ENCODE data around the gene NANOS3. TPM values are rescaled to one million over a fixed set of nuclear protein-coding genes. Genes with fewer than 3 reads are reported as not detected.

NANOS3 gene
- total and polyA plus RNA-seq, 2 donors from 2014 or later: 0.35 TPM; not detected in 1

DNA sequence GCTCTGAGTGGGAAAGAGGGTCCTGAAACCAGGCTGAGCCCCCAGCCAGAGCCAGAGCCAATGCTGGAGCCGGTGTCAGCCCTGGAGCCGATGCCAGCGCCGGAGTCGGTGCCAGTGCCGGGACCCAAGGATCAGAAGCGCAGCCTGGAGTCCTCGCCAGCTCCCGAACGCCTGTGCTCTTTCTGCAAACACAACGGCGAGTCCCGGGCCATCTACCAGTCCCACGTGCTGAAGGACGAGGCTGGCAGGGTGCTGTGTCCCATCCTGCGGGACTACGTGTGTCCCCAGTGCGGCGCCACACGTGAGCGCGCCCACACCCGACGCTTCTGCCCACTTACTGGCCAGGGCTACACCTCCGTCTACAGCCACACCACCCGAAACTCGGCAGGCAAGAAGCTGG lies 369 bp downstream of the NANOS3 start:
- DNase-seq (no peak), FAIRE-seq (no peak)
- Histone ChIP-seq H3K9ac (ENCODE audit: low read length in 3 of 3) (no peak overlapping the region), H3K4me1 (ENCODE audit: control insufficient read depth in 2 of 3, insufficient read depth in 2 of 3, low read depth in 1 of 3, low read length in 3 of 3) (peaks cover 0 to 13% (median 0%) of the 10 kb centered on the region in 3 donors), H3K4me3 (ENCODE audit: low read length in 3 of 3) (no peak overlapping the region), H3K36me3 (ENCODE audit: control insufficient read depth in 2 of 3, insufficient read depth in 3 of 3, low read length in 3 of 3) (no peaks in the 10 kb centered on the region), H3K9me3 (ENCODE audit: control insufficient read depth in 2 of 3, insufficient read depth in 1 of 3, low read length in 3 of 3) (no peaks in the 10 kb centered on the region), H3K27me3 (ENCODE audit: control insufficient read depth, insufficient read depth, low read length) (no peaks in the 10 kb centered on the region), H3K27ac (ENCODE audit: low read depth in 2 of 2, low read length in 2 of 2) (no peak overlapping the region)
- TF ChIP-seq CTCF (IDR thresholded peaks at IDR 0.05; ENCODE audit: borderline replicate concordance, extremely low read depth, insufficient read depth): no peak
- intact Hi-C loops (cut with DNase I): no loop called here

- Histone ChIP-seq H3K36me3 (ENCODE audit: control insufficient read depth in 2 of 3, insufficient read depth in 3 of 3, low read length in 3 of 3) (no peaks in the 10 kb centered on the region), H3K9ac (ENCODE audit: low read length in 3 of 3) (peak overlapping the region in 2 of 3 donors; percentile 11 to 38), H3K4me1 (ENCODE audit: control insufficient read depth in 2 of 3, insufficient read depth in 2 of 3, low read depth in 1 of 3, low read length in 3 of 3) (peaks cover 0 to 13% (median 0%) of the 10 kb centered on the region in 3 donors), H3K4me3 (ENCODE audit: low read length in 3 of 3) (peak overlapping the region in 1 of 3 donors; percentile 22), H3K27ac (ENCODE audit: low read depth in 2 of 2, low read length in 2 of 2) (no peak overlapping the region), H3K9me3 (ENCODE audit: control insufficient read depth in 2 of 3, insufficient read depth in 1 of 3, low read length in 3 of 3) (no peaks in the 10 kb centered on the region), H3K27me3 (ENCODE audit: control insufficient read depth, insufficient read depth, low read length) (no peaks in the 10 kb centered on the region)
- intact Hi-C loops (cut with DNase I): loop anchor here (10.0 kb wide), 1 partner anchor 174 kb away; no protein-coding TSS in a partner anchor
- TF ChIP-seq CTCF (IDR thresholded peaks at IDR 0.05; ENCODE audit: borderline replicate concordance, extremely low read depth, insufficient read depth): peak; percentile 86
- FAIRE-seq (peak; percentile 94), DNase-seq (peak; percentile 97 to 99 (median 98))
Measured at GRCh38 chr19:13880059-13881043, 3.4 kb downstream of the NANOS3 start.

GRCh38 chr19:13881251-13881691 lies 4.3 kb downstream of the NANOS3 start:
- H3K9ac ChIP-seq (ENCODE audit: low read length in 3 of 3): no peak overlapping the region
- intact Hi-C loops (cut with DNase I): loop anchor here (10.0 kb wide), 1 partner anchor 174 kb away; no protein-coding TSS in a partner anchor
- no peak overlapping the region for H3K4me3 ChIP-seq (ENCODE audit: low read length in 3 of 3)
- FAIRE-seq (no peak), DNase-seq (peak in 4 of 5 donors; percentile 68 to 85 (median 80))
- no peaks in the 10 kb centered on the region for H3K9me3 ChIP-seq (ENCODE audit: control insufficient read depth in 2 of 3, insufficient read depth in 1 of 3, low read length in 3 of 3)
- no peaks in the 10 kb centered on the region for H3K36me3 ChIP-seq (ENCODE audit: control insufficient read depth in 2 of 3, insufficient read depth in 3 of 3, low read length in 3 of 3)
- H3K4me1 ChIP-seq (ENCODE audit: control insufficient read depth in 2 of 3, insufficient read depth in 2 of 3, low read depth in 1 of 3, low read length in 3 of 3): peaks cover 0 to 13% (median 0%) of the 10 kb centered on the region in 3 donors
- no peak for TF ChIP-seq CTCF (IDR thresholded peaks at IDR 0.05; ENCODE audit: borderline replicate concordance, extremely low read depth, insufficient read depth)
- H3K27me3 ChIP-seq (ENCODE audit: control insufficient read depth, insufficient read depth, low read length): no peaks in the 10 kb centered on the region
- H3K27ac ChIP-seq (ENCODE audit: low read depth in 2 of 2, low read length in 2 of 2): no peak overlapping the region
